WTC11 (cell line): ENCODE measurements around the gene CCP110.

Experiments used
- ATF6 ChIP-seq: sonication (generic); formaldehyde crosslinking; IDR thresholded peaks from 2 replicates; pipeline ENCODE4 v1.8.1; 2023; ENCODE audit warnings: mild to moderate bottlenecking, missing genetic modification reagents
- CDX4 ChIP-seq: fragments of 250-450 bp; sonication (Bioruptor Pico); IDR thresholded peaks from 2 replicates; pipeline ENCODE4 v1.9.0; 2021; ENCODE audit warnings: moderate library complexity, mild to moderate bottlenecking, inconsistent platforms, borderline replicate concordance
- CTCF ChIP-seq: fragments of 200-600 bp; IDR thresholded peaks from 2 replicates; pipeline ENCODE4 v1.8.0; 2022; ENCODE audit warnings: antibody characterized with exemption
- E2F4 ChIP-seq: sonication (generic); formaldehyde crosslinking; IDR thresholded peaks from 2 replicates; pipeline ENCODE4 v1.8.1; 2022; ENCODE audit warnings: low read depth, mild to moderate bottlenecking, moderate library complexity, missing genetic modification reagents, borderline replicate concordance
- FOXP1 ChIP-seq: sonication (generic); formaldehyde crosslinking; IDR thresholded peaks from 2 replicates; pipeline ENCODE4 v1.8.0; 2022; ENCODE audit warnings: missing genetic modification reagents, mild to moderate bottlenecking, moderate library complexity, borderline replicate concordance
- IRF1 ChIP-seq: sonication (generic); formaldehyde crosslinking; IDR thresholded peaks from 2 replicates; pipeline ENCODE4 v1.8.0; 2023; ENCODE audit warnings: missing genetic modification reagents
- NFE2L1 ChIP-seq: sonication (generic); formaldehyde crosslinking; IDR thresholded peaks from 2 replicates; pipeline ENCODE4 v1.8.1; 2023; ENCODE audit warnings: missing genetic modification reagents
- NR3C1 ChIP-seq: sonication (generic); formaldehyde crosslinking; conservative IDR thresholded peaks from 2 replicates; pipeline ENCODE4 v1.8.1; 2023; ENCODE audit warnings: low read depth, mild to moderate bottlenecking, missing genetic modification reagents
- SMAD3 ChIP-seq: sonication (generic); formaldehyde crosslinking; IDR thresholded peaks from 2 replicates; pipeline ENCODE4 v1.8.0; 2022; ENCODE audit warnings: missing genetic modification reagents, mild to moderate bottlenecking, borderline replicate concordance
- ZBTB21 ChIP-seq: sonication (generic); formaldehyde crosslinking; IDR thresholded peaks from 2 replicates; pipeline ENCODE4 v1.8.1; 2023; ENCODE audit warnings: mild to moderate bottlenecking, missing genetic modification reagents, borderline replicate concordance
- ZNF232 ChIP-seq: sonication (generic); formaldehyde crosslinking; IDR thresholded peaks from 2 replicates; pipeline ENCODE4 v1.8.0; 2022; ENCODE audit warnings: mild to moderate bottlenecking, missing genetic modification reagents
- ZNF263 ChIP-seq: sonication (generic); formaldehyde crosslinking; IDR thresholded peaks from 2 replicates; pipeline ENCODE4 v1.8.1; 2022; ENCODE audit warnings: low read depth, mild to moderate bottlenecking, moderate library complexity, missing genetic modification reagents
- ZNF416 ChIP-seq: fragments of 250-450 bp; sonication (Bioruptor Pico); IDR thresholded peaks from 2 replicates; pipeline ENCODE4 v1.9.0; 2021; ENCODE audit warnings: mild to moderate bottlenecking, inconsistent platforms

- TF ChIP-seq ATF6 (no peak), CTCF (no peak), SMAD3 (CRISPR knock-in tag) (no peak), ZNF416 (CRISPR knock-in tag) (no peak), ZBTB21 (CRISPR knock-in tag) (no peak), E2F4 (CRISPR knock-in tag) (no peak), IRF1 (CRISPR knock-in tag) (no peak), NR3C1 (CRISPR knock-in tag) (no peak), ZNF263 (no peak), ZNF232 (CRISPR knock-in tag) (no peak), FOXP1 (CRISPR knock-in tag) (no peak), NFE2L1 (CRISPR knock-in tag) (no peak), CDX4 (CRISPR knock-in tag) (no peak)
Measured at GRCh38 chr16:19479302-19479721, 44.4 kb upstream of the CCP110 start.
